Epithelial cell of proximal tubule (primary cell): ENCODE measurements around the gene TMEM184B. TPM values are rescaled to one million over a fixed set of nuclear protein-coding genes. Genes with fewer than 3 reads are reported as not detected.

Experiments
- DNase-seq: peaks from one replicate; pipeline ENCODE4 v3.0.0-alpha.2; 2011; ENCODE audit warnings: low read depth
- H3K4me3 ChIP-seq: 2 replicates; pipeline ENCODE4 v1.5.1; 2011; ENCODE audit warnings: low read depth, mild to moderate bottlenecking, low read length
- CTCF ChIP-seq: conservative IDR thresholded peaks from 2 replicates; pipeline ENCODE4 v1.5.1; 2012; ENCODE audit warnings: low read depth, mild to moderate bottlenecking, low read length
- total RNA-seq: library from RNA; depleted of rRNA; stranded (reverse); fragments of >200 nt; gene quantifications from 2 replicates; pipeline ENCODE4 v1.2.3, GENCODE V29; 2015

TMEM184B gene
- total RNA-seq, 1 donor from 2014 or later: 90.2 TPM

GRCh38 chr22:38203855-38204514 is 68.8 kb downstream of the TMEM184B start:
- no peak for DNase-seq
- H3K4me3 ChIP-seq: peak overlapping the region; percentile 86
- TF ChIP-seq CTCF: no peak

- DNase-seq: no peak
- H3K4me3 ChIP-seq: peak overlapping the region; percentile 86
- no peak for TF ChIP-seq CTCF
Observed at GRCh38 chr22:38203090-38203810, 69.6 kb downstream of the TMEM184B start.

GRCh38 chr22:38202437-38203089 is 70.2 kb downstream of the TMEM184B start:
- no peak for TF ChIP-seq CTCF
- H3K4me3 ChIP-seq: peak overlapping the region; percentile 86
- no peak for DNase-seq

- H3K4me3 ChIP-seq: peak within 1 kb of the TSS; percentile 86
- DNase-seq: no peak
- TF ChIP-seq CTCF: no peak
Observed at GRCh38 chr22:38201711-38202436, 70.9 kb downstream of the TMEM184B start, which contains the start of gene MAFF. Gene MAFF, plus strand, starts transcription at chr22:38201994. Its CDS starts 11,860 bp downstream, at chr22:38213854.

- no peak for DNase-seq
- H3K4me3 ChIP-seq: peak overlapping the region; percentile 41
- no peak for TF ChIP-seq CTCF
Observed at GRCh38 chr22:38201371-38201710, 71.5 kb downstream of the TMEM184B start.

- TF ChIP-seq CTCF: no peak
- no peak for DNase-seq
- no peak overlapping the region for H3K4me3 ChIP-seq
Observed at GRCh38 chr22:38199826-38200559, 72.8 kb downstream of the TMEM184B start.
